HG03521 (cell line): ENCODE measurements around the gene CHD9.

Experiments used
- ATAC-seq: cut with Tn5 transposase; IDR thresholded peaks from one replicate; pipeline ENCODE4 v1.9.1; 2021; ENCODE audit warnings: mild to moderate bottlenecking, moderate library complexity; ENCODE audit not compliant: unreplicated experiment

The CHD9 gene

DNA sequence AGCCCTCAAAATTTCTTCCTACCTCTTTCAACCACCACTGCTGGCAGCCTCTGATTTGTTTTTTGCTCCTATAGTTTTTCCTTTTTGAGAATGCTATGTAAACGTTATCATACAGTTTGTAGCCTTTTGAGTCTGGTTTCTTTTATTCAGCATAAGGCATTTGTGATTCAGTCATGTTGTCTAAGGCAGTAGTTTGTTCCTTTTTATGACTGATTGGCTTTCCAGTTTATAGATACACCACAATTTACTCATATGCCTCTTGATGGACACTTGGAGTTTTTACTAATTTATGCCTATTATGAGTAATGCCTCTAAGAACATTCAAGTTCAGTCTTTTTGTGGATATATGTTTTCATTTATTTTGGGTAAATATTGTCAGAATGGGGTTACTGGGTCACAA, 136.6 kb downstream of the CHD9 start:
- ATAC-seq, result no peak

DNA sequence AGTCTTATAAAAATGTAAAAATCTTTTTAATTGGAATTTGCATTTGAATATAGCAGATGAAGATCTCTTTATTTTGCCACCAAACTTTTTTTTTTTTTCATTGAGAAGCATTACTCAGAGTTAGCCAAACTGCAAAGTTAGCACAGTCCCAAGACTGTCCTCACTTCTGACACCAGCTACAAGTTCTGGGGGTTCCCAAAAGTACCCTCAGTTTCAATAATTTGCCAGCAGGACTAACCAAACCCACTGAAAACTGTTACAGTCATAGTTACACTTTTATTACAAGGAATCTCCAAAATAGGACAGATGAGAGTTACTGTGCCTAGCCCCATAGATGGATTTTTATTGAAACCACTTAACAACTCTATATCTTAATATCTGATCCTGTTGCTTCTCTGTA, 144.1 kb downstream of the CHD9 start:
- ATAC-seq, result no peak

DNA sequence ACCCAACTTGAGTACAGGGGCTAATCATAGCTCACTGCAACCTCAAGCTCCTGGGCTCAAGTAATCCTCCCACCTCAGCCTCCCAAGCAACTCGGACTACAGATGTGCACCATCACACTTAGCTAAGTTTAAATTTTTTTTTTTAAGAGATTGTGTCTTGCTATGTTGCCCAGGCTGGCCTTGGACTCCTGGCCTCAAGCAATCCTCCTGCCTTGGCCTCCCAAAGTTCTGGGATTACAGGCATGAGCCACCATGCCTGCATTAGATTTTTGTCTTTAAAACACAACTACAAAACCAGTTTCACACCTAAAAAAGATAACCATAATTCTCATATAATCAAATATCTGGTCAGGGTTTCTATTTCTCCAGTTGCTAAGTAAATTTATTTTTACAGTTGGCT, 147.1 kb downstream of the CHD9 start:
- no peak for ATAC-seq

DNA sequence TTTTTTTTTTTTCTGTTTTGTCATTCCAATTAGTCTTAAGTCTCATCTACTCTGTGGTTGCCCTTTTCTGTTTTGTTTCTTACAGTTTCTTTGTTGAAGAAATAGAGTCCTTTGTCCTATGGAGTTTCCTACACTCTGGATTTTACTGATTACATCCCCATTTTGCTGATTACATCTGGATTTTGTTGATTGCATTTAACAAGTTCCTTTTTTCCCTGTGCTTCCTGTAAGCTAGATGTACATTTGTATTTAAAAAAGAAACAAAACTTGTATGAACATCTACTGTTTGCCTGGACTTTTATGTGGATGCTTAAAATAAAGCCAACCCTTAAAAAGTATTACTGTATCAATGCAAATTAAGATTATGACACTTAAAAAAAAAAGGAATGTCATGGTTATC, 147.6 kb downstream of the CHD9 start:
- no peak for ATAC-seq

DNA sequence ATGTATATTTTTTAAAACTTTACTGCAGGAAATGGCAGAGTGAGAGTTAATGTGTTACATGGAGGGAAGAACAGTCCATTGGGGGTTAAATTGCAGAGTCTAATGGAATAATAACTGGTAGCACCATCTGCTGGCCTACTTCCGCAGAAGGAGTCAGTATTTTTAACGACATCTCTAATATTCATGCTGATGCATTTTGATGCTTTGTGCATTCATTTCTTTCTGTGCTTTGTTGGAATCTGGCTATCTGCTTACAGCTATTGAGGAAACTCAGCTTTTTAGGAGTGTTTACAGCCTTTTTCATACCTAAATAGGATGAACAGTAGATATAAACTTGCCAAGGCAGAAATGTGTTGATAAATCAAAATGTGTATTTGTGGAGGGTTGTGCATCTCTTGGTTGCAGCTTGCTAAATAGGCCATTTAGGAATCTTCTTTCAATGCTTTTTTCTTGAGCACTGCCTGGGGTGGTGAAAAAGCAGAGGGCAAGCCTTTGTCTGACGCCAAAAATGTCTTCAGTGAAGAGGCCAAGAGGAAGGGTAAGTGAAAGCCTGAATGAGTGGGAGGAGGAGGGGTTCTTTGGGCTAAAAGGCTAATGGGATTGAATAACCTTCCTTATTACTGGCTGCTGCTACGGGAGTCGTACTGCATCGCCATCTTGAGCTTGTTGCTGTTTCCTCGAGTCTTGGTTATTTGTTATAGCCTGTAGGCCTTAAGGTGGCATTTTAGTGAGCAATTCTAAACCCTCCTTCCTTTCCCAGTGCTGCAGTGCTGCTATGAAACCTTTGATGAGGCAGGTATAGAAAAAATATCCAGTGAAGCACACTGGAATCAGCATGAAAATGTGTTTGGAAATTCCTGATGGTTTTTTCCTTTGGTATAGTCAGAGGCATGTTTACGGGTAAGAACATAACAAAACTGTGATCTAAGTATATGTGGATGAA, 153.3 kb downstream of the CHD9 start:
- peak; percentile 69 for ATAC-seq

DNA sequence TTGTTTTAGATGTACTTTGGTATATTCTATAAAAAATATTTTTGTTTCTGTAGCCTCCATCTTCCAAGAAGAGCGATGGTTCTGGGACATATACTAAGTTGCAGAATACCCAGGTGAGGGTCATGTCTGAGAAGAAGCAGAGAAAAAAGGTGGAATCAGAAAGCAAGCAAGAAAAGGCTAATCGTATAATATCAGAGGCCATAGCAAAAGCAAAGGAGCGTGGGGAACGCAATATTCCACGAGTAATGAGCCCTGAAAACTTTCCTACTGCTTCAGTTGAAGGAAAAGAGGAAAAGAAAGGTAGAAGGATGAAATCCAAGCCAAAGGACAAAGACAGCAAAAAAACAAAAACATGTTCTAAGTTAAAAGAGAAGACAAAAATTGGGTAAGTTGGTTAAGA, 154.6 kb downstream of the CHD9 start:
- ATAC-seq, result no peak

DNA sequence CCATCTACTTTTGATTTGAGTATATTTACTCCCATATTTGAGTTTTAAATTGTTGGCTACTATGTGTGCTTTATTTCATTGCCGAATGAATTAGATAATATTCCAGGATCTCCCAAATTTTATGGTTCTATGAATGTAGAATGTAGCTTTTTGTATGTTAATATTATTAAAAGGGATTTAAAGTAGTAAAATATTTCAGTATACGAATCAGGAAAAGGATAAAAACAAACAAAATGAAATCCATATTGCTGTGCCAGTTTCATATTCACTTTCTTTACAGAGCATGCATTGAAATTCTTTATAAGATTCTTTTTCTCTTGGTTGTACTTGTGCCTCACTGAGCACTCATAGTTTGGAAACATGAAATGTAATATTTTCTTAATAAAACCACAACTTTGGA, 155.1 kb downstream of the CHD9 start:
- no peak for ATAC-seq

DNA sequence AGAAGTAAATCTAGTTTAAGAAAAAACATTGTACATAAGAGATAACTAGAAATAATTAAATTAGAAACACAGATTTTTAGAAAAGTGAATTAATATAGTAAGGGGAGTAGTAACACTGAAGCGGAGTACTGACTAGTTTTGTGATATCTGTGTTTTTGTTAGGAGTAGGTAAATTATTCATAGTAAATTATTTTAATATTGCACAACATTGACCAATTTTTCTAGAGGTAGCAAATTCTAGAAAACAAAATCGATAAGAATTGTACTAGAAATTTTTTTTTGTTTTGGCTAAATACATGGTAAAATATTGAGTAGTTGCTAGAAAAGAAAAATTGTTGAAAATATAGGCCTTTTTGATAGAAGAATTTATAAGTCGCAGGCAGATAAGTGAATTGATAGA, 156.5 kb downstream of the CHD9 start:
- ATAC-seq, result no peak

DNA sequence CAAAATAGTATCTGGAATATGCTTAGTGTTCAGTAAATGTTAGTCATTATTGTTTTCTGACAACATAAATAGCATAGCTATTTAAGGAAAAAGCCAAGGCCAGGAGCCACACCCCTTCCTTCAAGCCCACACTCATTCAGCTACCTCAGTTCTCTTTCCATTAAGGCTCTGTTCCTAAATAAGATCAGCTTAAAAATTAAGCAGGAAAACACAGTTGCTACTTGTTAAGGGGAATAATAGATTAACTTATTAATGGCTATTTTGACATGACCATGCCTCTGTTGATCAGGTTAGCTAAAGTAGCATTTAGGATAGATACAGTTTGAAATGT, 158.1 kb downstream of the CHD9 start:
- ATAC-seq, result no peak

DNA sequence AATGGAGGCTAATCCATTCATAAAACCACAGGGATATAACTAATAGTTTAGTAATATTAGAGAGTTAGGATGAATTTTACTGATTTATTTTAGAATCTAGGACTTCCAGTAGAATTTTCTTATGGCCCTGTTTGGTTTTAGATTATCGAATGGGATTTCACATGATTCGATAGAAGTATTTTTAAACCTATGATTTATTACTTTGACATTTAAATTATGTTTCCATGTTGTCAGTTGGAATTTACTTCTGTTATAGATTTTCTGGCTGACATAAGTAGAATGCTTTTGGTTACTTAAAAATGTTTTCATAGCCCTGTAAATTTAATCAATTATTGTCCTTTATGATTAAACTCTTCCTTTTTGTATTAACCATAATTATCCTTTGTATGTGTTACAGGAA, 158.8 kb downstream of the CHD9 start:
- no peak for ATAC-seq

DNA sequence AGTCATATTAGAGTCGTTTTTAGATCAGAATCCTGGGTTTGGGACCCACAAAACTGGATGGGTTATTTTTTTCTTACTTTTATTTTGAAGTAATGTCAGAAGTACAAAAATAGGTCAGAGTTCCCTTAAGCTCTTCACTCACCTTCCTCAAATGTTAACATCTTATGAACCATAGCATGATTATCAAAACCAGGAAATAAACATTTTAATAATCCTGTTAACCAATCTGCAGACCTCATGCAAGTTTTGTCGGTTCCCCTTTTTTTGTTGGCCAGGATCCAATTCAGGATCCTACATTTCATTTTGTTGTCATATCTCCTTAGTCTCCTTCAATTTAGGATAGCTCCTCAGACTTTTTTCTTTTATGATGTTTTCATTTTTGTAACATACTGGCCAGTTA, 162.0 kb downstream of the CHD9 start:
- ATAC-seq, result no peak

DNA sequence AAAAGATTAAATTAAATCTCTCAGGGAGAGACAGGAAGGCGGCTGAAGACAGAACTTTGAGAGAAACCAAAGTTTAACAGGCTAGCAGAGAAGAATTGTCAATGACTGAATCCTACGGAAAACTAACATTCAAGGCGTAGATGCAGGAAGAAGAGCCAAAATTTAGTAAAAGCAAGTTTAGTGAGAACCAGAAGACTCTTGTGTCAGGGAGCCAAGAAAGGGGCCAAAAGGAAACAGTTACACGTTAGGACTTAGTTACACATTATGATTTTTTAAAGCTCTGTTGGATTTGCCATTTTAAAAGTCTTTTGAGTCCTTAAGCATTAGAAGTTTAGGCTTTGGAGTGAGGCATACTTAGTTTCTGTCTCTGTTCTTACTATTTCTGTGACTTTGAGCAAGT, 164.6 kb downstream of the CHD9 start:
- no peak for ATAC-seq

DNA sequence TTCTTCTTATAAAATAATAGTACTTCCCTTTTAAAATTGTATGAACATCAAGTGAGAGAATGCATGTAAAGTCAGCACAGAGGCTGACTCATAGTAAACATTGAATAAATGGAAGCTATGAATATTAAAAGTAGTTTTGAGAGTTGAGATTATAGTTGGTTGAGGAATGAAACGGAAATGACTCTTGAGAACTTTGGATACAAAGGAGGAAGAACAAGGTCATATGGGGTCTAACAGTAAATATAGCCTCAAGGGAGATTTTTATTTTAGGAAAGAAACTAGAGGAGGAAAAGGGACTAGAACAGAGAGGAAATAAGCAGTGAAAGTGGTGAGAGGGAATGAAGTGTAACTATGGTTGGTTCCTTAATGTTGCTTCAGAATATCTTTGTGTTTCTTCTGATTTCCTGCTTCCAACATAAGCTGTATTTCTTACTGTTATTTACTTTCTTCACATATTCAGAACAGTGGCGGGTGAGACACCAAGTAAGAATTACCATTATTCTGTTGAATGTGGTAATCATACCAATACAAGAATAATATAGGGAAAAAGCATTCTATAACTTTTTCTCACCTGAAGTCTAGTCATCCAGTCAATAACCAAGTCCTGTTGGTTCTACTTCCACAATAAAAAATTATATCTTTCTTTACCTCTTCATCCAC, 165.1 kb downstream of the CHD9 start:
- ATAC-seq, result no peak

DNA sequence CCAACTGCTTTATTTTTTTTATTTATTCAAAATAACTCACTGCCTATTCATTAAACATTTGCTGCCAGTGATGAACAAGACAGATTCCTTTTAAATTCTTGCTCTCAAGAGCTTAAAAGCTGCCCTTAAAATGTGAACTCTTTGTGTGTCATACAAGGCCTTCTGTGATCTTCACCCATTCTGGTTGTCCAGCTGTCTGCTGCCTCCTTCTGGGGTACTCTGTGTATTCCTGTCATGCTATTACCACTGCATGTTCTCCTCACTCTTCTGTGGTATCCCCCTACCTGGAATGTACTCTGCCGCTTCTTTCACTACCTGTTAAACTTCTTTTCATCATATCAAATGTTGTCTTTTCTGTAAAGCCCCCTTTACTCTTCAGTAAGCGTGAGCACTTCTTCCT, 165.8 kb downstream of the CHD9 start:
- ATAC-seq, result no peak

DNA sequence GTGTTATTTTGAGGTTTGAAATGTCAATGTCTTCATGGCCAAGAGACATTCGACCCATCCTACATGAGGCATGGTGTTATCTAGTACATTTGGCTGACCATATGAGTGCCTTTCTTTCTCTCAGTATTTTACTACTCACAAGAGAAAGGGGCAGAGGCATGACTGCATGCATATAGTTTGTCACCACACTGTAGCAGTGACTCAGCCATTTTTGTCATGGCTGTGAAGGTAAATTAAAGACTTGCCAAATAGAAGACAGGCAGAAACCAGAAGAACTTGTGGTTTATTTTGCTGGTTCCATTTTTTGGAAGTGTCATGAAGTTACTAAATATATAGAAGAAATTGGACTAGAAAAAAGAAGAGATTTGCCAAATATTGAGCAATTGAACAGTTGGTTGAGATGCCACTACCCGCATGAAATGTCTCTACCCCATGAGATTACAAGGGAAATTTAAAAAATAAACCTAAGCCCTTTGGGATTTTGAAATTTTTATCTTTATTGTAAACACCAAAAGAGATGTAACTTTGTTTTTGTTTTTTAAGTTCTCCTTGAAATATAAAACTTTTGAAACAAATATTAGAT, 170.3 kb downstream of the CHD9 start:
- no peak for ATAC-seq

DNA sequence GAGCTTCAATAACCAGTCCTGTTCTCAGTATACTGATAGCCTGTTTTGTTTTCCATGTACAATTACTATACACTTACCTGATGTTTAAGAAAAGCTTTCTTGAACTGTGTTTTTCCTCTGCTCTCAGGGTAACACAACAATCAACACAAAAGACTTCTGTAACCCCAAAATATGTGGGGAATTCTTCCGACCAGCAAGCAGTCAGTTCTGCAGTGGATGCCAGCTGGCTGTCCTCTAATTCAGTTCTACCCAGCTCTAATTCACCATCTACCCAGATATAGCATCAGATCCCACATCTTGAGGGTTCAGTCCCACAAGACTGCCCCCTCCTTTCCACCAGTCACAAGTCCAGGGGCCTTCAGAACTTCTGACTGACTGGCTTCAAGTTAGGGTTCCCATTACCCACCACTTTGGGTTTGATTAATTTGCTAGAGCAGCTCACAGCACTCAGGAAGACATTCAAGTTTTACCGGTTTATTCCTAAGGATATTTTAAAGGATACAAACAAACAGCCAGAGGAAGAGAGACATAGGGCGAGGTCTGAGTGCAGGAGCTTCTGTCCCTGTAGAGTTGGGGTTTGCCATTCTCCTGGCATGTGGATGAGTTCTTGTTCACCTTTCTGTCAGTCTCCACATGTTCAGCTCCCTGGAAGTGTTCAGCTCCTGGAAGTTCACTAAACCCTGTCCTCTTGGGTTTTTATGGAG, 178.2 kb downstream of the CHD9 start:
- no peak for ATAC-seq

DNA sequence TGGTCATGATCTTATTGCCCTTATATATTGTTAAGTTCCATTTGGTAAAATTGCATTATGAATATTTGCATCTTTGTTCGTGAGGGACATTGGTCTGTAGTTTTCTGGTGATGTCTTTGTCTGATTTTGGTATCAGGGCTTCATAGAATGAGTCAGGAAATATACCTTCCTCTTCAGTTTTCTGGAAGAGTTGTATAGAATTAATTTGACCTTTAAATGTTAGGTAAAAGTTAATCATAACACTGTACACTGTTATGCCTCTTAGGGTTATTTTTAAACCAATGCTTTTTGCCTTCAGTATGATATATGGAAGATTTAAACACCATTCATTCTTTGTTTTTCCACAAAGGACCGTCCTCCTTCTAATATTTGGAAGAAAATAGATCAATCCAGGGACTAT, 180.0 kb downstream of the CHD9 start:
- no peak for ATAC-seq

DNA sequence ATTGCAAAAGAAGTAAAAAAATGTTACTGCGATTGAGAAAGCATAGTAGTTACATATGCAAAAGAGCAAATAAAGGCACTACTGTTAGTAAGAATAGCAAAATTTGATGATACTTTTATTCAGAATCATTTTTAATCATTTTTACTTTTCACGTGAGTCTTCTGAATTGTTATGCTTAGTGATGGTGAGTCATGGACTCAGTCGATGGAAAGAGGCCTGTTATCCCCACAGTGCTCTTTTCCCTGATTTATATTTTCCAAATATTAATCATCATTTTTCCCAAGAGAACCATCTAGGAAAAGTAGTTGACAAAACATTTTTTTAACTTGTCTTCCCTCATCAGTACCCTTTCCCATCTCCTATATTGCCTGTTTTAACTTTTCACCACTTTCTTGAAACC, 181.1 kb downstream of the CHD9 start:
- no peak for ATAC-seq

DNA sequence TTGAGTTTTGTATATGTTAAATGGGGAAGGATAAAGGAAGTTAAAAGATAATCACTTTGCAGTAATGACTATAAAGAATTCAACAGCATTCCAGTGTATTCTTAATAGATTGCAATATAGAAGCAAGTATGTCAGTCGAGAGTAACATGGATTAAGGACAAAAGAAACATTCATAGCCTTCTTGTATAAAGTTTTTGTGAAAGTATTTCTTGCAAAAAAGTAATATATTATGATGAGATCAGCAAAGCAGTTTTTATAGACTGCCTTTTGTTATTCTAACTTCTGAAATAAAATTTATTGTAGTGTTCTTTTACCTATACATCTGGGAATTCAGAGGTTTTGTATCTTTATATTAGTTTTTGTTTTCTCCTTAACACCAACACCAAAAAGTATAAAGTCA, 194.5 kb downstream of the CHD9 start:
- ATAC-seq, result no peak

DNA sequence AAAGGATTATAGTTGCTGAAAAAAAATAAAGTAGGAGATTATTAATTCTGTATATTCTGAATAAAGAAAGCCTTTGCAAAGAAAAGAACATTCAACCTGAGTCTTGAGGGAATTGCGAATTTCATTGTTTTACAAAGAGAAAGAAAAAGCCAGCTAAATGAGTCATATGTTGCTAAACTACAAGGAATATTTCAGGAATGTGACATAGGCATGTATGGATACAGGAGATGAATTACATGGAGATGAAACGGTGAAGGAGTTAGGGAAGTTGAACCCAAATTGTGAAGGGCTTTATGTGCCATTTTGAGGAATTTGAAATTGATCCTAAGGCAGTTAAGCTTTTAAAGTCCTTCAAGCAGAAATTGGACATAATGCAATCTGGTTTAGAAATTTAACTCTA, 202.2 kb downstream of the CHD9 start:
- no peak for ATAC-seq

DNA sequence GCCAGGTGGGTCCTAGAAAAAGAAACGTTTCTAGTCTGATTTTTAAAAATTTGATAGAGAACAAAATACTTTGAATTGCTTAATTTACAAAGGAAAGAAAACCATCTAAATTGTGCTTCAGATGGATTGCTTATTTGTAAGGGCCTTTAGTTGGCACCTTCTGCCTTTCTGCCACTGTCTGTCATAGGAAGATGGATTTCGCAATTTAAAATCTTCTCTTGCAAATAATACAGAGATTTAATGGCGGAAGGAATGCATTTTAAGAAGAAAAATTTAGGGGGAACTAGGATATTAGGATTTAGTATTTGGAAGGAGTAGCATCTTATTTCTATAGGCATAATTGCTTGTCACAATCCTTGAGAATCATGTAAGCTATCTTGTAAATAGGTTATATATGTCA, 204.0 kb downstream of the CHD9 start:
- no peak for ATAC-seq

DNA sequence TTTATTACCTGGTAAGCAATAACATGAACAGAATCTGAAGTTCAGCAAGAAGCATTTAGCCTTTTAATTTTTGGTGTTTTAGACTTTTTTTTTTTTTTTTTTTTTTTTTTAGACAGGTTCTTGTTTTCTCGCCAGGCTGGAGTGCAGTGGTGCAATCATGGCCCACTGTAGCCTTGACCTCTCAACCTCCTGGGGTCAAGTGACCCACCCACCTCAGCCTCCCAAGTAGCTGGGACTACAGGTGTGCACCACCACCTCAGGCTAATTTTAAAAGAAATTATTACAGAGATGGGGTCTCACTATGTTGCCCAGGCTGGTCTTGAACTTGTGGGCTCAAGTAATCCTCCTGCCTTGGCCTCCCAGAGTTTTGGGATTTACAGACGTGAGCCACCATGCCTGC, 206.5 kb downstream of the CHD9 start:
- ATAC-seq, result no peak
